ENCODE results near the gene LMNA.

Gene LMNA

GRCh38 chr1:156104861-156105832, 9.4 kb upstream of the LMNA start:
- no peaks in the 10 kb centered on the region for H3K9me3 ChIP-seq (ENCODE audit: control insufficient read depth in 2 of 2, low read length in 2 of 2)
- H3K4me3 ChIP-seq (ENCODE audit: low read length in 2 of 2): peak overlapping the region; percentile 53 to 65
- no peaks in the 10 kb centered on the region for H3K36me3 ChIP-seq (ENCODE audit: control insufficient read depth in 2 of 2, insufficient read depth in 2 of 2, low read length in 2 of 2)
- peaks cover 60% of the 10 kb centered on the region for H3K4me1 ChIP-seq (ENCODE audit: control insufficient read depth, insufficient read depth, low read length)
- no peaks in the 10 kb centered on the region for H3K27me3 ChIP-seq (ENCODE audit: control insufficient read depth in 1 of 2, insufficient read depth in 2 of 2, low read length in 2 of 2)
- peak overlapping the region; percentile 90 to 94 for H3K9ac ChIP-seq (ENCODE audit: low read length in 2 of 2)
- H3K27ac ChIP-seq (ENCODE audit: low read length): peak overlapping the region; percentile 100

GRCh38 chr1:156106624-156107488, 7.7 kb upstream of the LMNA start:
- H3K27ac ChIP-seq (ENCODE audit: low read length): peak overlapping the region; percentile 100
- no peaks in the 10 kb centered on the region for H3K36me3 ChIP-seq (ENCODE audit: control insufficient read depth in 2 of 2, insufficient read depth in 2 of 2, low read length in 2 of 2)
- peak overlapping the region; percentile 60 to 68 for H3K4me3 ChIP-seq (ENCODE audit: low read length in 2 of 2)
- peaks cover 60% of the 10 kb centered on the region for H3K4me1 ChIP-seq (ENCODE audit: control insufficient read depth, insufficient read depth, low read length)
- no peaks in the 10 kb centered on the region for H3K9me3 ChIP-seq (ENCODE audit: control insufficient read depth in 2 of 2, low read length in 2 of 2)
- peak overlapping the region; percentile 90 to 93 for H3K9ac ChIP-seq (ENCODE audit: low read length in 2 of 2)
- no peaks in the 10 kb centered on the region for H3K27me3 ChIP-seq (ENCODE audit: control insufficient read depth in 1 of 2, insufficient read depth in 2 of 2, low read length in 2 of 2)

- Histone ChIP-seq H3K27me3 (ENCODE audit: control insufficient read depth in 1 of 2, insufficient read depth in 2 of 2, low read length in 2 of 2) (no peaks in the 10 kb centered on the region), H3K9ac (ENCODE audit: low read length in 2 of 2) (no peak overlapping the region), H3K36me3 (ENCODE audit: control insufficient read depth in 2 of 2, insufficient read depth in 2 of 2, low read length in 2 of 2) (no peaks in the 10 kb centered on the region), H3K4me3 (ENCODE audit: low read length in 2 of 2) (no peak overlapping the region), H3K27ac (ENCODE audit: low read length) (peak overlapping the region; percentile 100), H3K9me3 (ENCODE audit: control insufficient read depth in 2 of 2, low read length in 2 of 2) (no peaks in the 10 kb centered on the region), H3K4me1 (ENCODE audit: control insufficient read depth, insufficient read depth, low read length) (peaks cover 56% of the 10 kb centered on the region)
Observed at GRCh38 chr1:156108057-156108456, 6.5 kb upstream of the LMNA start.

GRCh38 chr1:156108664-156109241, 5.8 kb upstream of the LMNA start:
- Histone ChIP-seq H3K4me3 (ENCODE audit: low read length in 2 of 2) (no peak overlapping the region), H3K4me1 (ENCODE audit: control insufficient read depth, insufficient read depth, low read length) (peaks cover 56% of the 10 kb centered on the region), H3K36me3 (ENCODE audit: control insufficient read depth in 2 of 2, insufficient read depth in 2 of 2, low read length in 2 of 2) (no peaks in the 10 kb centered on the region), H3K27me3 (ENCODE audit: control insufficient read depth in 1 of 2, insufficient read depth in 2 of 2, low read length in 2 of 2) (no peaks in the 10 kb centered on the region), H3K9me3 (ENCODE audit: control insufficient read depth in 2 of 2, low read length in 2 of 2) (no peaks in the 10 kb centered on the region), H3K27ac (ENCODE audit: low read length) (peak overlapping the region; percentile 100), H3K9ac (ENCODE audit: low read length in 2 of 2) (no peak overlapping the region)

GRCh38 chr1:156110252-156110651, 4.3 kb upstream of the LMNA start:
- no peak overlapping the region for H3K4me3 ChIP-seq (ENCODE audit: low read length in 2 of 2)
- H3K4me1 ChIP-seq (ENCODE audit: control insufficient read depth, insufficient read depth, low read length): peaks cover 47% of the 10 kb centered on the region
- H3K27ac ChIP-seq (ENCODE audit: low read length): no peak overlapping the region
- no peak overlapping the region for H3K9ac ChIP-seq (ENCODE audit: low read length in 2 of 2)
- no peaks in the 10 kb centered on the region for H3K9me3 ChIP-seq (ENCODE audit: control insufficient read depth in 2 of 2, low read length in 2 of 2)
- no peaks in the 10 kb centered on the region for H3K36me3 ChIP-seq (ENCODE audit: control insufficient read depth in 2 of 2, insufficient read depth in 2 of 2, low read length in 2 of 2)
- H3K27me3 ChIP-seq (ENCODE audit: control insufficient read depth in 1 of 2, insufficient read depth in 2 of 2, low read length in 2 of 2): no peaks in the 10 kb centered on the region

- Histone ChIP-seq H3K27ac (ENCODE audit: low read length) (peak overlapping the region; percentile 99), H3K4me1 (ENCODE audit: control insufficient read depth, insufficient read depth, low read length) (peaks cover 38% of the 10 kb centered on the region), H3K36me3 (ENCODE audit: control insufficient read depth in 2 of 2, insufficient read depth in 2 of 2, low read length in 2 of 2) (no peaks in the 10 kb centered on the region), H3K9me3 (ENCODE audit: control insufficient read depth in 2 of 2, low read length in 2 of 2) (no peaks in the 10 kb centered on the region), H3K27me3 (ENCODE audit: control insufficient read depth in 1 of 2, insufficient read depth in 2 of 2, low read length in 2 of 2) (no peaks in the 10 kb centered on the region), H3K4me3 (ENCODE audit: low read length in 2 of 2) (no peak overlapping the region), H3K9ac (ENCODE audit: low read length in 2 of 2) (no peak overlapping the region)
Observed at GRCh38 chr1:156111355-156111962, 3.1 kb upstream of the LMNA start.

GRCh38 chr1:156112276-156113137, 2.0 kb upstream of the LMNA start:
- Histone ChIP-seq H3K4me1 (ENCODE audit: control insufficient read depth, insufficient read depth, low read length) (peaks cover 32% of the 10 kb centered on the region), H3K27me3 (ENCODE audit: control insufficient read depth in 1 of 2, insufficient read depth in 2 of 2, low read length in 2 of 2) (no peaks in the 10 kb centered on the region), H3K27ac (ENCODE audit: low read length) (peak overlapping the region; percentile 99), H3K9me3 (ENCODE audit: control insufficient read depth in 2 of 2, low read length in 2 of 2) (no peaks in the 10 kb centered on the region), H3K36me3 (ENCODE audit: control insufficient read depth in 2 of 2, insufficient read depth in 2 of 2, low read length in 2 of 2) (no peaks in the 10 kb centered on the region), H3K4me3 (ENCODE audit: low read length in 2 of 2) (peak overlapping the region in 1 of 2 donors; percentile 15), H3K9ac (ENCODE audit: low read length in 2 of 2) (peak overlapping the region; percentile 13 to 37)

- H3K4me1 ChIP-seq (ENCODE audit: control insufficient read depth, insufficient read depth, low read length): peaks cover 39% of the 10 kb centered on the region
- H3K9me3 ChIP-seq (ENCODE audit: control insufficient read depth in 2 of 2, low read length in 2 of 2): no peaks in the 10 kb centered on the region
- peak overlapping the region in 1 of 2 donors; percentile 97 for H3K9ac ChIP-seq (ENCODE audit: low read length in 2 of 2)
- no peaks in the 10 kb centered on the region for H3K36me3 ChIP-seq (ENCODE audit: control insufficient read depth in 2 of 2, insufficient read depth in 2 of 2, low read length in 2 of 2)
- H3K27me3 ChIP-seq (ENCODE audit: control insufficient read depth in 1 of 2, insufficient read depth in 2 of 2, low read length in 2 of 2): no peaks in the 10 kb centered on the region
- peak overlapping the region; percentile 99 for H3K27ac ChIP-seq (ENCODE audit: low read length)
- peak overlapping the region in 1 of 2 donors; percentile 100 for H3K4me3 ChIP-seq (ENCODE audit: low read length in 2 of 2)
Observed at GRCh38 chr1:156113282-156113950, 1.1 kb upstream of the LMNA start.

GRCh38 chr1:156114919-156115513, 505 bp downstream of the LMNA start:
- Histone ChIP-seq H3K36me3 (ENCODE audit: control insufficient read depth in 2 of 2, insufficient read depth in 2 of 2, low read length in 2 of 2) (peaks cover 0 to 4% of the 10 kb centered on the region in 2 donors), H3K9ac (ENCODE audit: low read length in 2 of 2) (peak overlapping the region; percentile 97 to 99), H3K4me1 (ENCODE audit: control insufficient read depth, insufficient read depth, low read length) (peaks cover 53% of the 10 kb centered on the region), H3K27ac (ENCODE audit: low read length) (peak overlapping the region; percentile 99), H3K27me3 (ENCODE audit: control insufficient read depth in 1 of 2, insufficient read depth in 2 of 2, low read length in 2 of 2) (no peaks in the 10 kb centered on the region), H3K9me3 (ENCODE audit: control insufficient read depth in 2 of 2, low read length in 2 of 2) (no peaks in the 10 kb centered on the region), H3K4me3 (ENCODE audit: low read length in 2 of 2) (peak overlapping the region; percentile 99 to 100)
